ENCODE measurements around the gene ADAMTS1.

ADAMTS1 gene

GRCh38 chr21:26844258-26845065 is 747 bp downstream of the ADAMTS1 start:
- DNase-seq = no peak

- no peak for DNase-seq
Observed at GRCh38 chr21:26843933-26844257, 1.3 kb downstream of the ADAMTS1 start.

GRCh38 chr21:26842974-26843932 is 2.0 kb downstream of the ADAMTS1 start:
- DNase-seq = peak; percentile 75

- no peak for DNase-seq
Observed at GRCh38 chr21:26842300-26842699, 2.9 kb downstream of the ADAMTS1 start.

- no peak for DNase-seq
Observed at GRCh38 chr21:26840912-26841311, 4.3 kb downstream of the ADAMTS1 start.

GRCh38 chr21:26840201-26840600 is 5.0 kb downstream of the ADAMTS1 start:
- DNase-seq = no peak

- DNase-seq = no peak
Observed at GRCh38 chr21:26837539-26837938, 7.7 kb downstream of the ADAMTS1 start.

- DNase-seq = no peak
Observed at GRCh38 chr21:26836528-26836927, 8.7 kb downstream of the ADAMTS1 start.

GRCh38 chr21:26835714-26836265 is 9.4 kb downstream of the ADAMTS1 start:
- DNase-seq = no peak

- DNase-seq = no peak
Observed at GRCh38 chr21:26835027-26835713, 10.0 kb downstream of the ADAMTS1 start.

- no peak for DNase-seq
Observed at GRCh38 chr21:26834181-26834905, 10.9 kb downstream of the ADAMTS1 start.

GRCh38 chr21:26833460-26833939 is 11.7 kb downstream of the ADAMTS1 start:
- DNase-seq = no peak

- DNase-seq = no peak
Observed at GRCh38 chr21:26833011-26833410, 12.2 kb downstream of the ADAMTS1 start.

GRCh38 chr21:26832546-26832945 is 12.7 kb downstream of the ADAMTS1 start:
- DNase-seq = no peak

GRCh38 chr21:26826801-26827200 is 18.4 kb downstream of the ADAMTS1 start:
- no peak for DNase-seq

- no peak for DNase-seq
Observed at GRCh38 chr21:26820509-26820908, 24.7 kb downstream of the ADAMTS1 start.

- DNase-seq = no peak
Observed at GRCh38 chr21:26819740-26820324, 25.4 kb downstream of the ADAMTS1 start.

- no peak for DNase-seq
Observed at GRCh38 chr21:26818906-26819305, 26.3 kb downstream of the ADAMTS1 start.

GRCh38 chr21:26815197-26815596 is 30.0 kb downstream of the ADAMTS1 start:
- no peak for DNase-seq

GRCh38 chr21:26814386-26814785 is 30.8 kb downstream of the ADAMTS1 start:
- no peak for DNase-seq

- DNase-seq = no peak
Observed at GRCh38 chr21:26813426-26813998, 31.7 kb downstream of the ADAMTS1 start.

Data from NCI-H1048 (cell line).